GM23248 (cell line): ENCODE data around the gene SLIT3.

Experiments
- EZH2 ChIP-seq: fragments of 200-600 bp; sonication (generic); IDR thresholded peaks from 2 replicates; pipeline ENCODE4 v1.6.1; 2018; ENCODE audit warnings: antibody characterized with exemption, mild to moderate bottlenecking; ENCODE audit not compliant: insufficient read depth, poor library complexity, severe bottlenecking
- EZH2phosphoT487 ChIP-seq: fragments of 200-600 bp; sonication (generic); IDR thresholded peaks from 2 replicates; pipeline ENCODE4 v1.6.1; 2018; ENCODE audit warnings: antibody characterized with exemption, moderate library complexity, mild to moderate bottlenecking, low read depth; ENCODE audit not compliant: insufficient read depth

GRCh38 chr5:169219351-169219750 lies 81.6 kb downstream of the SLIT3 start:
- TF ChIP-seq EZH2, result no peak
- no peak for TF ChIP-seq EZH2phosphoT487
